B cell (primary cell): ENCODE measurements around the gene ZNF831. TPM values are rescaled to one million over a fixed set of nuclear protein-coding genes. Genes with fewer than 3 reads are reported as not detected.

Source experiments
- ATAC-seq: fragments of 200-7000 bp; cut with Tn5 transposase; one replicate; pipeline ENCODE4 v1.10.0; 2021; ENCODE audit warnings: low read depth, mild to moderate bottlenecking, moderate number of reproducible peaks, moderate library complexity
- CTCF ChIA-PET: fragments of 350-600 bp; sonication (Branson Sonifier 250); formaldehyde crosslinking; loops from one replicate; lab custom pipeline; 2021; ENCODE audit warnings: antibody characterized with exemption, inconsistent platforms; lab: Charles Lee
- POLR2A ChIA-PET: fragments of 350-600 bp; sonication (Branson Sonifier 250); formaldehyde crosslinking; loops from one replicate; lab custom pipeline; 2021; ENCODE audit warnings: antibody characterized with exemption; lab: Charles Lee
- DNase-seq: peaks from one replicate; pipeline ENCODE4 v3.0.0; 2013
- H2AFZ ChIP-seq: 2 replicates; pipeline ENCODE4 v1.6.1; 2012; ENCODE audit warnings: mild to moderate bottlenecking, low read depth, low read length; ENCODE audit not compliant: insufficient read depth, poor library complexity, severe bottlenecking
- H3K27ac ChIP-seq, 2 donors: 1 replicate in 1 of 2; 2 replicates in 1 of 2; pipeline ENCODE4 v1.5.1; 2012 to 2013; ENCODE audit warnings: low read length in 2 of 2, mild to moderate bottlenecking in 2 of 2, moderate library complexity in 1 of 2
- H3K27me3 ChIP-seq, 4 experiments: fragments of 200-600 bp in 1 of 4; sonication (generic) in 1 of 4; replicated peaks in 1 of 4; 1 replicate in 2 of 4; 2 replicates in 2 of 4; pipeline versions ENCODE4 v1.6.1 to v1.7.0; 2013 to 2016; ENCODE audit warnings: low read length in 3 of 4, mild to moderate bottlenecking in 2 of 4, mixed read lengths in 1 of 4, moderate library complexity in 1 of 4; ENCODE audit not compliant: insufficient read depth in 4 of 4, control insufficient read depth in 3 of 4; ENCODE audit errors: control extremely low read depth in 1 of 4
- H3K36me3 ChIP-seq, 2 experiments: replicated peaks in 1 of 2; 1 replicate in 1 of 2; 2 replicates in 1 of 2; pipeline versions ENCODE4 v1.6.1 to v1.7.1; 2013; ENCODE audit warnings: low read length in 1 of 2; ENCODE audit not compliant: insufficient read depth in 2 of 2, control insufficient read depth in 1 of 2; ENCODE audit errors: control extremely low read depth in 1 of 2, extremely low read depth in 1 of 2
- H3K4me1 ChIP-seq, 2 donors: fragments of 200-600 bp in 1 of 2; sonication (generic) in 1 of 2; 1 replicate in 1 of 2; 2 replicates in 1 of 2; pipeline versions ENCODE4 v1.5.1 to v1.6.1; 2013 to 2017; ENCODE audit warnings: low read length in 2 of 2; ENCODE audit not compliant: control insufficient read depth in 2 of 2, insufficient read depth in 2 of 2
- H3K4me2 ChIP-seq: replicated peaks from 2 replicates; pipeline ENCODE3; 2012; ENCODE audit warnings: mild to moderate bottlenecking, low read depth, low read length; ENCODE audit not compliant: poor library complexity, severe bottlenecking
- H3K4me3 ChIP-seq, 5 experiments: fragments of 200-600 bp in 1 of 5; sonication (generic) in 1 of 5; 1 replicate in 3 of 5; 2 replicates in 2 of 5; pipeline versions ENCODE4 v1.5.1 to v1.7.0; 2011 to 2016; ENCODE audit warnings: low read length in 4 of 5, mild to moderate bottlenecking in 4 of 5, low read depth in 2 of 5, control low read depth in 1 of 5, moderate library complexity in 1 of 5; ENCODE audit not compliant: insufficient read depth in 1 of 5; ENCODE audit errors: control extremely low read depth in 1 of 5, extremely low read depth in 1 of 5
- H3K79me2 ChIP-seq: fragments of 200-600 bp; sonication (generic); one replicate; pipeline ENCODE4 v1.6.0; 2016; ENCODE audit warnings: low read length; ENCODE audit not compliant: control insufficient read depth, insufficient read depth
- H3K9ac ChIP-seq: fragments of 200-600 bp; sonication (generic); 2 replicates; pipeline ENCODE4 v1.6.1; 2017; ENCODE audit warnings: mild to moderate bottlenecking, low read length, moderate library complexity
- H3K9me3 ChIP-seq, 3 donors: one replicate each; pipeline versions ENCODE4 v1.6.1 to v1.7.1; 2013; ENCODE audit warnings: low read length in 2 of 3; ENCODE audit not compliant: control insufficient read depth in 2 of 3, insufficient read depth in 1 of 3; ENCODE audit errors: control extremely low read depth in 1 of 3
- H4K20me1 ChIP-seq: 2 replicates; pipeline ENCODE4 v1.6.0; 2012; ENCODE audit warnings: mild to moderate bottlenecking, low read length; ENCODE audit not compliant: insufficient read depth, control insufficient read depth, poor library complexity, severe bottlenecking
- H3K27ac Mint-ChIP-seq: one replicate; pipeline ENCODE4 v1.8.0; 2021; ENCODE audit warnings: mixed read lengths
- H3K27me3 Mint-ChIP-seq: one replicate; pipeline ENCODE4 v1.8.0; 2021; ENCODE audit warnings: mixed read lengths
- H3K4me1 Mint-ChIP-seq: one replicate; pipeline ENCODE4 v1.8.0; 2021; ENCODE audit warnings: mixed read lengths
- H3K4me3 Mint-ChIP-seq: one replicate; pipeline ENCODE4 v1.8.0; 2021; ENCODE audit warnings: mixed read lengths
- H3K9me3 Mint-ChIP-seq: one replicate; pipeline ENCODE4 v1.8.0; 2022; ENCODE audit warnings: mixed read lengths; ENCODE audit not compliant: insufficient read depth
- CTCF ChIP-seq: fragments of 200-600 bp; IDR thresholded peaks from one replicate; pipeline ENCODE4 v1.8.0; 2022; ENCODE audit warnings: antibody characterized with exemption, mild to moderate bottlenecking
- EZH2 ChIP-seq: IDR thresholded peaks from 2 replicates; pipeline ENCODE4 v1.6.1; 2012; ENCODE audit warnings: borderline replicate concordance, low read depth, mild to moderate bottlenecking, moderate library complexity, low read length; ENCODE audit not compliant: insufficient read depth, poor library complexity, severe bottlenecking
- WGBS: methylation state at CpG from one replicate; pipeline ENCODE4 v1.1.5; 2013; ENCODE audit warnings: missing lambda C conversion rate; ENCODE audit not compliant: insufficient coverage; 5-methylcytosine and 5-hydroxymethylcytosine counted together
- intact Hi-C: fragments of 100-400 bp; cut with micrococcal nuclease; formaldehyde crosslinking; loops from one replicate; pipeline ENCODE4 v1.10.0; 2022
- polyA plus RNA-seq: library from polyadenylated mRNA; depleted of rRNA; stranded (reverse); fragments of >200 nt; gene quantifications from 2 replicates; pipeline ENCODE4 v1.2.3, GENCODE V29; 2012
- total RNA-seq, 2 donors: library from RNA; stranded (reverse); fragments of 120-200 nt in 1 of 2; gene quantifications; 1 replicate in 1 of 2; 2 replicates in 1 of 2; pipeline versions ENCODE4 v1.2.3 to v1.2.4, GENCODE V29; 2013 to 2022

ZNF831 gene
- total and polyA plus RNA-seq, 2 donors (not counting 1 experiment from before 2014, with no cell fraction given), result 1.7 to 14.1 TPM

GRCh38 chr20:59231124-59231804, 67.6 kb downstream of the ZNF831 start:
- H3K4me2 ChIP-seq, result no peak overlapping the region
- intact Hi-C loops, result no loop called here
- H3K27me3 ChIP-seq, result no peaks in the 10 kb centered on the region
- no peaks in the 10 kb centered on the region for H3K4me1 ChIP-seq
- H2AFZ ChIP-seq, result no peak overlapping the region
- TF ChIP-seq EZH2 (no peak), CTCF (no peak)
- no peaks in the 10 kb centered on the region for H3K79me2 ChIP-seq
- H3K4me3 ChIP-seq, result no peak overlapping the region
- POLR2A ChIA-PET, result no interaction called here
- DNase-seq, result no peak
- no peak for ATAC-seq
- H4K20me1 ChIP-seq, result no peaks in the 10 kb centered on the region
- H3K9ac ChIP-seq, result no peak overlapping the region
- H3K27ac Mint-ChIP-seq, result no peak overlapping the region
- CTCF ChIA-PET, result interaction anchor here (0.6 to 1.5 kb wide), 2 partner anchors 9 to 355 kb away, joined by 3 read pairs; no protein-coding TSS in a partner anchor
- H3K9me3 ChIP-seq, result peaks cover 0 to 1% (median 0%) of the 10 kb centered on the region in 3 donors
- no peaks in the 10 kb centered on the region for H3K4me1 Mint-ChIP-seq
- H3K4me3 Mint-ChIP-seq, result no peak overlapping the region
- no peak overlapping the region for H3K27ac ChIP-seq
- WGBS, result 94% methylated on average over 3 of the region's 8 CpGs
- peaks cover 0 to 14% of the 10 kb centered on the region in 2 experiments for H3K36me3 ChIP-seq
- H3K27me3 Mint-ChIP-seq, result no peaks in the 10 kb centered on the region
- peaks cover 2% of the 10 kb centered on the region for H3K9me3 Mint-ChIP-seq

- no peak overlapping the region for H3K27ac ChIP-seq
- no peak overlapping the region for H3K4me3 ChIP-seq
- H2AFZ ChIP-seq, result no peak overlapping the region
- H4K20me1 ChIP-seq, result no peaks in the 10 kb centered on the region
- H3K36me3 ChIP-seq, result peaks cover 0 to 10% of the 10 kb centered on the region in 2 experiments
- no peaks in the 10 kb centered on the region for H3K4me1 ChIP-seq
- peaks cover 2% of the 10 kb centered on the region for H3K9me3 Mint-ChIP-seq
- no peak overlapping the region for H3K27ac Mint-ChIP-seq
- POLR2A ChIA-PET, result no interaction called here
- no peaks in the 10 kb centered on the region for H3K79me2 ChIP-seq
- H3K27me3 ChIP-seq, result no peaks in the 10 kb centered on the region
- intact Hi-C loops, result no loop called here
- H3K9me3 ChIP-seq, result peaks cover 0 to 1% (median 0%) of the 10 kb centered on the region in 3 donors
- CTCF ChIA-PET, result interaction anchor here (0.7 to 1.2 kb wide), 2 partner anchors 11 to 145 kb away, joined by 3 read pairs; no protein-coding TSS in a partner anchor
- no peaks in the 10 kb centered on the region for H3K4me1 Mint-ChIP-seq
- no peak for ATAC-seq
- H3K27me3 Mint-ChIP-seq, result no peaks in the 10 kb centered on the region
- no peak overlapping the region for H3K4me3 Mint-ChIP-seq
- no peak overlapping the region for H3K9ac ChIP-seq
- TF ChIP-seq EZH2 (no peak), CTCF (no peak)
- H3K4me2 ChIP-seq, result no peak overlapping the region
- WGBS, result 97% methylated on average over 3 of the region's 3 CpGs
- DNase-seq, result no peak
Measured at GRCh38 chr20:59232618-59233017, 69.0 kb downstream of the ZNF831 start.
